HEK293T (cell line): ENCODE results near the gene PCK1.

Source experiments
- ARNT ChIP-seq: fragments of 450-650 bp; IDR thresholded peaks from 2 replicates; pipeline ENCODE4 v1.6.1; 2017; ENCODE audit warnings: mild to moderate bottlenecking
- BHLHE40 ChIP-seq: fragments of 450-650 bp; IDR thresholded peaks from 2 replicates; pipeline ENCODE4 v1.6.1; 2016; ENCODE audit warnings: mild to moderate bottlenecking, moderate library complexity, borderline replicate concordance
- CTBP1 ChIP-seq: fragments of 450-650 bp; IDR thresholded peaks from 2 replicates; pipeline ENCODE4 v1.6.1; 2016; ENCODE audit warnings: borderline replicate concordance
- ELF4 ChIP-seq: fragments of 450-650 bp; IDR thresholded peaks from 2 replicates; pipeline ENCODE4 v1.6.1; 2017; ENCODE audit warnings: antibody characterized with exemption
- FOXK2 ChIP-seq: fragments of 450-650 bp; IDR thresholded peaks from 2 replicates; pipeline ENCODE4 v1.6.1; 2016; ENCODE audit warnings: mild to moderate bottlenecking
- FOXM1 ChIP-seq: fragments of 450-650 bp; IDR thresholded peaks from 2 replicates; pipeline ENCODE4 v1.6.1; 2017; ENCODE audit warnings: mild to moderate bottlenecking, borderline replicate concordance
- HDGF ChIP-seq: fragments of 450-650 bp; IDR thresholded peaks from 2 replicates; pipeline ENCODE4 v1.6.1; 2017; ENCODE audit warnings: antibody characterized with exemption, borderline replicate concordance
- L3MBTL2 ChIP-seq: fragments of 450-650 bp; conservative IDR thresholded peaks from 2 replicates; pipeline ENCODE4 v1.6.1; 2016; ENCODE audit warnings: mild to moderate bottlenecking
- SP1 ChIP-seq: fragments of 450-650 bp; IDR thresholded peaks from 2 replicates; pipeline ENCODE4 v1.6.1; 2017
- SUZ12 ChIP-seq: fragments of 450-650 bp; IDR thresholded peaks from 2 replicates; pipeline ENCODE4 v1.6.1; 2016; ENCODE audit warnings: mild to moderate bottlenecking
- TARDBP ChIP-seq: fragments of 450-650 bp; IDR thresholded peaks from 2 replicates; pipeline ENCODE4 v1.6.1; 2016
- TF ChIP-seq, protein P1 (sequence below): fragments of 450-650 bp; IDR thresholded peaks from 2 replicates; pipeline ENCODE4 v1.6.1; 2016

GRCh38 chr20:57512432-57512831, 48.5 kb upstream of the PCK1 start:
- TF ChIP-seq L3MBTL2, result no peak
- TF ChIP-seq CTBP1, result no peak
- no peak for TF ChIP-seq BHLHE40
- TF ChIP-seq ARNT, result no peak
- TF ChIP-seq SP1, result no peak
- TF ChIP-seq SUZ12, result no peak
- TF ChIP-seq TARDBP, result no peak
- TF ChIP-seq, protein P1, sequence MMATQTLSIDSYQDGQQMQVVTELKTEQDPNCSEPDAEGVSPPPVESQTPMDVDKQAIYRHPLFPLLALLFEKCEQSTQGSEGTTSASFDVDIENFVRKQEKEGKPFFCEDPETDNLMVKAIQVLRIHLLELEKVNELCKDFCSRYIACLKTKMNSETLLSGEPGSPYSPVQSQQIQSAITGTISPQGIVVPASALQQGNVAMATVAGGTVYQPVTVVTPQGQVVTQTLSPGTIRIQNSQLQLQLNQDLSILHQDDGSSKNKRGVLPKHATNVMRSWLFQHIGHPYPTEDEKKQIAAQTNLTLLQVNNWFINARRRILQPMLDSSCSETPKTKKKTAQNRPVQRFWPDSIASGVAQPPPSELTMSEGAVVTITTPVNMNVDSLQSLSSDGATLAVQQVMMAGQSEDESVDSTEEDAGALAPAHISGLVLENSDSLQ, result no peak
- TF ChIP-seq FOXK2, result no peak
- TF ChIP-seq ELF4, result no peak
- TF ChIP-seq FOXM1, result no peak
- TF ChIP-seq HDGF, result no peak
